GM06990 (cell line): ENCODE results near the gene NUDCD3.

Experiments
- DNase-seq: peaks from one replicate; pipeline ENCODE4 v3.0.0-alpha.2; 2011; ENCODE audit not compliant: insufficient read length; ENCODE audit errors: extremely low read depth
- H3K27me3 ChIP-seq: replicated peaks from 2 replicates; pipeline ENCODE4 v1.6.0; 2011; ENCODE audit warnings: low read length; ENCODE audit not compliant: control insufficient read depth, insufficient read depth
- H3K36me3 ChIP-seq: 2 replicates; pipeline ENCODE4 v1.5.1; 2011; ENCODE audit warnings: low read length; ENCODE audit not compliant: control insufficient read depth, insufficient read depth
- H3K4me3 ChIP-seq: replicated peaks from 2 replicates; pipeline ENCODE4 v1.5.1; 2011; ENCODE audit warnings: low read depth, mild to moderate bottlenecking, control low read depth, low read length
- CTCF ChIP-seq: IDR thresholded peaks from 2 replicates; pipeline ENCODE4 v1.5.1; 2011; ENCODE audit warnings: low read length, control low read depth, mild to moderate bottlenecking, inconsistent platforms; ENCODE audit not compliant: insufficient read depth, poor library complexity, severe bottlenecking

NUDCD3 gene

DNA sequence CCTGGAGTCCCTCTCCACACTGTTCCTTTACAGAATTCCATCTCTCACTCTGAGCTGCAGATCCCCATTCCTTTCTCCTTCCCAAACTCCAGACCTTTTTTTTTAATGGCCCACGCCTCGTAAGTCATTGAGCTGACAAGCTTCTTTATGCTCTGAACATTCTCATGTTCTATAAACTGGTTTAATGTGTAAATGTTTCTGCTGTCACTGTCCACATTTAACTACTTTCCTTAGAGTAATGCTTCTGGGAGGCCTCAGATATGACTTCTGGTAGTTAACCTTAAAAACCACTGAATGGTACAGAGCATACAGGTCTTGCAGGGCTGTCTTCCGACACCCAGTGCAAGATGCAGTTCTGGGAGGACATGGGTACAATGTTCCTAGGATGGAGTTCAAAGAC, 94.0 kb downstream of the NUDCD3 start:
- Histone ChIP-seq H3K27me3 (no peaks in the 10 kb centered on the region), H3K4me3 (no peak overlapping the region), H3K36me3 (peaks cover 22% of the 10 kb centered on the region)
- TF ChIP-seq CTCF: no peak
- DNase-seq: no peak

- no peak for TF ChIP-seq CTCF
- Histone ChIP-seq H3K36me3 (peaks cover 21% of the 10 kb centered on the region), H3K4me3 (no peak overlapping the region), H3K27me3 (no peaks in the 10 kb centered on the region)
- no peak for DNase-seq
These were observed 95.4 kb downstream of the NUDCD3 start for GRCh38 chr7:44395067-44395466.

- TF ChIP-seq CTCF: no peak
- no peak for DNase-seq
- no peak overlapping the region for H3K4me3 ChIP-seq
- H3K36me3 ChIP-seq: peaks cover 19% of the 10 kb centered on the region
- no peaks in the 10 kb centered on the region for H3K27me3 ChIP-seq
These were observed 95.8 kb downstream of the NUDCD3 start for GRCh38 chr7:44394636-44395035.

DNA sequence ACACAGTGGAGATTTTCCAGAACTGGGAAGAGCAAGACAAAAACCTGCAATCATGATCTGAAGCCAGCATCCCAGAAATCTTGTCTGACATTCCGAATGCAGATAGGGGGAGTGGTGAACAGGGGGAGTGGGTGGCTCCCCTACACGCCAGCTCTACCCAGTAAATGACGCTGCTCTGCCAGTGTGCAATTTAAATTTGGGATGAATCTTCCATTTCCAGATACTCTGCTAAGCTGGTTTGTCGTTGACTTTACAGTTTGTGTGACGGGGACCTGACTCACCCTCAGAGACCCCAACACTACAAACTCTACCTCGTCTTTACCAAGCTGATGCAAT, 96.4 kb downstream of the NUDCD3 start:
- TF ChIP-seq CTCF: no peak

DNA sequence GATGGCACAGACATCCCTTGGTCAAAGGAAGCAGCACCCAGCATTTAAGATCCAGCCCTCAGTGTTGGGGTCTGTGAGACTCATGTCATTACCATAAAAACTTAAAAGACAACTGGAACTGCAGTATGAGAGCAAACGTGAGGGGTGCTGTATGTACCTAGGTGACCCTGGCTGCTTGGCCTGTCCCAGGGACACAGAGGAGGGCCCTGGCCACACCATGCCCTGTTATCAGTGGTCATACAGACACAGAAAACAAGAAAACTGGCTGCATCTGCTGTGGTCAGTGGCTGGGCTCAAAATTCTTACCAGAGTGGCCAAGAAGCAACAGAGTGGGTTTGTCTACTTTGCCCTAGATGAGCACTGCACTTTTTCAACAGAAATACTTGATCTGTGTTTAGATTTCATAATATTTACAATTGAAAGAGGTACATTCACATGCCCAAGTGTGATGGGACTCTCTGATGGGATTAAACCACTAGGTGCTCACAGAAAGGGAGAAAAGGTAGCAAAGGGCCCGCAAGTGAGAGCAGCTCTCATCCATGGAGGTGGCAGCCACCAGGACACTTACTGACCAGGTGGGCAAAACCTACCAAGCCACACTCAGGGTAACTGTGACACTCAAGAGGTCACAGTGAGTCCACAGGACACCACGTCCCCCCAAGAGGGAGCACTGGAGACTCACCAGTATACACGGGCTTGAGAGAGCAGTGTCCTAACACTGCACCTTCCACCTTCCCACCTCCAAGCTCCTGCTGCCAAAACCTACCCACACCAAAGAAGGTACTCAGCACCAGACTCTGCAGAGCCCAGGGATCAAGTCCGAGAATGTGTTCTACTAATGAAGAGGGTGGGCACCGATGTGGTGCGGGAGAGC, 97.0 kb downstream of the NUDCD3 start:
- no peak overlapping the region for H3K4me3 ChIP-seq
- peaks cover 23% of the 10 kb centered on the region for H3K36me3 ChIP-seq
- no peak for DNase-seq
- no peaks in the 10 kb centered on the region for H3K27me3 ChIP-seq
- TF ChIP-seq CTCF: no peak

More for the DNA sequence above, 96.4 kb downstream of the NUDCD3 start:
- Histone ChIP-seq H3K27me3 (no peaks in the 10 kb centered on the region), H3K36me3 (peaks cover 20% of the 10 kb centered on the region), H3K4me3 (no peak overlapping the region)
- DNase-seq: no peak
